ENCODE results near the gene RBMS2. TPM values are rescaled to one million over a fixed set of nuclear protein-coding genes. Genes with fewer than 3 reads are reported as not detected.
"Not testable (repeated sequence)": the region's sequence is repeated elsewhere in the genome, so short reads cannot be mapped to it uniquely, and the experiment has no call there.

Gene RBMS2
- total RNA-seq, 2 experiments from 2014 or later = 3.8 to 4.3 TPM

DNA sequence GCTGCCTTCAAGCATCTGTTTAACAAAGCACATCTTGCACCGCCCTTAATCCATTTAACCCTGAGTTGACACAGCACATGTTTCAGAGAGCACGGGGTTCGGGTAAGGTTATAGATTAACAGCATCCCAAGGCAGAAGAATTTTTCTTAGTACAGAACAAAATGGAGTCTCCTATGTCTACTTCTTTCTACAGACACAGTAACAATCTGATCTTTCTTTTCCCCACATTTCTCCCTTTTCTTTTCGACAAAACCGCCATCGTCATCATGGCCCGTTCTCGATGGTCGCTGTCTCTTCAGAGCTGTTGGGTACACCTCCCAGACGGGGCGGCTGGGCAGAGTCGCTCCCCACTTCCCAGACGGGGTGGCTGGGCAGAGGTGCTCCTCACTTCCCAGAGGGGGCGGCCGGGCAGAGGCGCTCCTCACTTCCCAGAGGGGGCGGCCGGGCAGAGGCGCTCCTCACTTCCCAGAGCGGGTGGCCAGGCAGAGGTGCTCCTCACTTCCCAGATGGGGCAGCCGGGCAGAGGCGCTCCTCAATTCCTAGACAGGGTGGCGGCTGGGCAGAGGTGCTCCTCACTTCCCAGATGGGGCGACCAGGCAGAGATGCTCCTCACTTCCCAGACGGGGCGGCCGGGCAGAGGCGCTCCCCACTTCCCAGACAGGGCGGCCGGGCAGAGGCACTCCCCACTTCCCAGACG is 28.1 kb upstream of the RBMS2 start:
- H3K9me3 Mint-ChIP-seq; H3K27ac Mint-ChIP-seq; POLR2A ChIA-PET; H3K4me3 Mint-ChIP-seq; H3K4me1 Mint-ChIP-seq; CTCF ChIA-PET; DNase-seq; H3K36me3 Mint-ChIP-seq (ENCODE audit: low read depth): not testable (repeated sequence)
- peaks cover 36% of the 10 kb centered on the region for H3K27me3 Mint-ChIP-seq

DNA sequence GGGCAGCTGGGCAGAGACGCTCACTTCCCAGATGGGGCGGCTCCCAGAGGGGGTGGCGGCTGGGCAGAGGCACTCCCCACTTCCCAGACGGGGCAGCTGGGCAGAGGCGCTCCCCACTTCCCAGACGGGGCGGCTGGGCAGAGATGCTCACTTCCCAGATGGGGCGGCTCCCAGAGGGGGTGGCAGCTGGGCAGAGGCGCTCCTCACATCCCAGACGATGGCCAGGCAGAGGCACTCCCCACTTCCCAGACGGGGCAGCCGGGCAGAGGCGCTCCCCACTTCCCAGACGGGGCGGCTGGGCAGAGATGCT is 27.6 kb upstream of the RBMS2 start:
- H3K36me3 Mint-ChIP-seq (ENCODE audit: low read depth); POLR2A ChIA-PET; H3K4me3 Mint-ChIP-seq: not testable (repeated sequence)

DNA sequence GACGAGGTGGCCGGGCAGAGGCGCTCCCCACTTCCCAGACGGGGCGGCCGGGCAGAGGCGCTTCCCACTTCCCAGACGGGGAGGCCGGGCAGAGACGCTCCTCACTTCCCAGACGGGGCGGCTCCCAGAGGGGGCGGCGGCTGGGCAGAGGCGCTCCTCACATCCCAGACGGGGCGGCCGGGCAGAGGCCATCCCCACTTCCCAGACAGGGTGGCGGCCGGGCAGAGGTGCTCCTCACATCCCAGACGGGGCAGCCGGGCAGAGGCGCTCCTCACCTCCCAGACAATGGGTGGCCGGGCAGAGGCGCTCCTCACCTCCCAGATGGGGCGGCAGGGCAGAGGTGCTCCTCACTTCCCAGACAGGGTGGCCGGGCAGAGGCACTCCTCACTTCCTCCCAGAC is 27.1 kb upstream of the RBMS2 start:
- H3K4me1 Mint-ChIP-seq; H3K9me3 Mint-ChIP-seq; H3K4me3 Mint-ChIP-seq; POLR2A ChIA-PET; H3K36me3 Mint-ChIP-seq (ENCODE audit: low read depth); DNase-seq; CTCF ChIA-PET; H3K27ac Mint-ChIP-seq: not testable (repeated sequence)
- H3K27me3 Mint-ChIP-seq = peaks cover 28% of the 10 kb centered on the region

More for the DNA sequence above, 27.6 kb upstream of the RBMS2 start:
- peaks cover 31% of the 10 kb centered on the region for H3K27me3 Mint-ChIP-seq
- H3K27ac Mint-ChIP-seq, DNase-seq, H3K4me1 Mint-ChIP-seq, H3K9me3 Mint-ChIP-seq, CTCF ChIA-PET: not testable (repeated sequence)

DNA sequence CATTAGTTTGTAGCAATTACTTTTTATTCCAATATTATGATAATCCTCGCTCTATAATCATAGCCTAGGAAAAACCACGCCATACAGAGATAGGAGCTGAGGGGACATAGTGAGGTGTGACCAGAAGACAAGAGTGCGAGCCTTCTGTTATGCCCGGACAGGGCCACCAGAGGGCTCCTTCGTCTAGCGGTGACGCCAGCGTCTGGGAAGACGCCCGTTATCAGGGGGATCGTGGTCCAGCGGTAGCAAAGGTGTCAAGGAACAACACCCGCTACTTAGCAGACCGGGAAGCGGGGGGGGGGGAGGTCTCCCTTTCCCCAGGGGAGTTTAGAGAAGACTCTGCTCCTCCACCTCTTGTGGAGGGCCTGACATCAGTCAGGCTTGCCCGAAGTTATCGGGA is 24.9 kb upstream of the RBMS2 start:
- H3K36me3 Mint-ChIP-seq (ENCODE audit: low read depth); POLR2A ChIA-PET; H3K9me3 Mint-ChIP-seq; H3K27ac Mint-ChIP-seq; H3K4me1 Mint-ChIP-seq: not testable (repeated sequence)
- peak; percentile 67 for DNase-seq
- peak overlapping the region; percentile 48 for H3K4me3 Mint-ChIP-seq
- CTCF ChIA-PET = interaction anchor here (0.9 to 1.4 kb wide), 6 partner anchors 9 to 140 kb away, joined by 3 to 5 read pairs (median 4); no protein-coding TSS in a partner anchor
- H3K27me3 Mint-ChIP-seq = peaks cover 12% of the 10 kb centered on the region

DNA sequence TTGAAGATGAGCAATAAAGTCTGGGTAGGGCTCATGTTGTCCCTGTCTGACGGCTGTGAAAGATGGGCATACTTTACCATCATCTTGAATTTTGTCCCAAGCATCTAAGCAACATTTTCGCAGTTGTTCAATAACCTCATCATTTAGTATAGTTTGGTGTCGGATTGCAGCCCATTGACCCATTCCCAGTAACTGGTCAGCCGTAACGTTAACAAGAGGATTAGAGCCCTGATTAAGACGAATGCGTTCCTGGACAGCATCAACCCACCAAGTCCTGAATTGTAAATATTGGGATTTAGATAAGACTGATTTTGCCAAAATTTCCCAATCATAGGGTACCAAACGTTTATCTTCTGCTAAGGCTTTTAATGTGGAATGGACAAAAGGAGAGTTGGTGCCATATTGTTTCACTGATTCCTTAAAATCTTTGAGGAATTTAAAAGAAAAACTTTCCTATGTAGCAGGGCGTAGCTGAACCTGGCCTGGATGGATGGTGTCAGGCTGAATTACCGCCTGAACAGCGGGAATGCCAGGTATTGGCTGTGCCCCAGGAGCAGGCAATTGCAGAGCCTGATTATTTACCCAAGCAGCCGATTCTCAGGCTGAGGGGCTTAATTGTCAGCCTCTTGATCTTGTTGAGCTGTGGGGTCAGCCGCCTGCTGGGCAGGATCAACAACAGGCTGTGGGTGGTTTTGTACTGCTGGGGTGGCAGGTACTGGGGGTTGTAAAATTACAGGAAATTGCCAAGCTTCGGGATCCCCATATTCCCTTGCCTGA is 23.3 kb upstream of the RBMS2 start:
- H3K36me3 Mint-ChIP-seq (ENCODE audit: low read depth); H3K27ac Mint-ChIP-seq; POLR2A ChIA-PET; H3K4me3 Mint-ChIP-seq; H3K9me3 Mint-ChIP-seq; CTCF ChIA-PET; H3K27me3 Mint-ChIP-seq; H3K4me1 Mint-ChIP-seq; DNase-seq: not testable (repeated sequence)

DNA sequence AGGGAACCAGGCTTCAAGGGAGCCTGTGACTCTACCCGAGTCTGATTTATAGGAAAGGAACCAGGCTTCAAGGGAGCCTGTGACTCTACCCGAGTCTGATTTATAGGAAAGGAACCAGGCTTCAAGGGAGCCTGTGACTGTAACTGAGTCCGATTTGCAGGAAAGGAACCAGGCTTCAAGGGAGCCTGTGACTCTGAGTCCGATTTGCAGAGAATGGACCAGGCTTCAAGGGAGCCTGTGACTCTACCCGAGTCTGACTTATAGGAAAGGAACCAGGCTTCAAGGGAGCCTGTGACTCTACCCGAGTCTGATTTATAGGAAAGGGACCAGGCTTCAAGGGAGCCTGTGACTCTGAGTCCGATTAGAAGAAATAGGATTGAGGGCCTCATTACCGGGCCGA is 22.2 kb upstream of the RBMS2 start:
- H3K4me3 Mint-ChIP-seq; POLR2A ChIA-PET; H3K9me3 Mint-ChIP-seq; H3K36me3 Mint-ChIP-seq (ENCODE audit: low read depth); H3K4me1 Mint-ChIP-seq; H3K27ac Mint-ChIP-seq; CTCF ChIA-PET; DNase-seq: not testable (repeated sequence)
- H3K27me3 Mint-ChIP-seq = peaks cover 10% of the 10 kb centered on the region

DNA sequence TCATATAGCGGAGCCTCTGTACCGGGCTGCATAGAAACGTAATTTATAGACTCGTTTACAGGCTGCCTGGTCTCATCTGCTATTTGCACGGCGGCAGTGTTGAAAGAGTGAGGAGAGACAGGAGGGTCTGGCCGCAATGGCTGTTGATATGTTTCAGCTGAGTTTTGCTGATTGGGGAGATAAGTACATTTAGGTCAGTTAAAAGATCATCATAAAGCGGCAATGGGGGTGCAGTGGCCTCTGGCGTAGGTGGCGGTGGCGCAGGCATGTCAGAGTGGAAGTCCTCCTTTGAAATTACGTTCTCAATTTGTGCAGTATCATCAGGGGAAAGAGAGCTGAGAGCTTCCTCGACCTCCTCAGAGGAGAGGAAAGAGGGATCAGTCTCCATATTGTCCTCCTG is 21.7 kb upstream of the RBMS2 start:
- POLR2A ChIA-PET; DNase-seq; H3K36me3 Mint-ChIP-seq (ENCODE audit: low read depth); H3K27ac Mint-ChIP-seq; H3K9me3 Mint-ChIP-seq; H3K4me3 Mint-ChIP-seq; CTCF ChIA-PET; H3K4me1 Mint-ChIP-seq: not testable (repeated sequence)
- peaks cover 10% of the 10 kb centered on the region for H3K27me3 Mint-ChIP-seq

DNA sequence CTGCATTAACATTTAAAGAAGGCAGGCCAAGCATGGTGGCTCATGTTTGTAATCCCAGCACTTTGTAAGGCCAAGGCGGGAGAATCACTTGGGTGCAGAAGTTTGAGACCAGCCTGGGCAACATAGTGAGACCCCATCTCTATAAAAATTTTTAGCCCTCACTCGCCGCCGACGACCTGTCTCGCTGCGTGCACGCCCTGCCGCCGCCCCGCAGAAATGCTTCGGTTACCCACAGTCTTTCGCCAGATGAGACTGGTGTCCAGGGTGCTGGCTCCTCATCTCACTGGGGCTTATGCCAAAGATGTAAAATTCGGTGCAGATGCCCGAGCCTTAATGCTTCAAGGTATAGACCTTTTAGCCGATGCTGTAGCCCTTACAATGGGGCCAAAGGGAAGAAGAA is 10.8 kb upstream of the RBMS2 start:
- Mint-ChIP-seq H3K4me1 (peaks cover 3% of the 10 kb centered on the region), H3K4me3 (no peak overlapping the region), H3K27ac (no peak overlapping the region), H3K36me3 (ENCODE audit: low read depth) (no peaks in the 10 kb centered on the region), H3K27me3 (peaks cover 20% of the 10 kb centered on the region), H3K9me3 (no peaks in the 10 kb centered on the region)
- CTCF ChIA-PET = interaction anchor here (1.6 kb wide), 1 partner anchor 118 kb away, joined by 4 read pairs; no protein-coding TSS in a partner anchor
- POLR2A ChIA-PET = no interaction called here
- no peak for DNase-seq

DNA sequence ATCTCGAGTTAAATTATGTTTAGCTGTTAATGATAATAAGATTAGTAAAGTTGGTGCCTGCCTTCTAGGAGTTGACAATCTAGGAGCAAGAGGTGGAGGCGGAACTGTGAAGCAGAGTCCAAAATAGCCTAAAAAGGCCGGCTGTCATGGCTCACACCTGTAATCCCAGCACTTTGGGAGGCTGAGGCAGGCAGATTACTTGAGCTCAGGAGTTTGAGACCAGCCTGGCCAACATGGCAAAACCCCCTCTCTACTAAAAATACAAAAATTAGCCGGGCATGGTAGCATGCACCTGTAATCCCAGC is 7.7 kb upstream of the RBMS2 start:
- peaks cover 20% of the 10 kb centered on the region for H3K27me3 Mint-ChIP-seq
- H3K4me3 Mint-ChIP-seq; DNase-seq; H3K4me1 Mint-ChIP-seq; H3K9me3 Mint-ChIP-seq; H3K27ac Mint-ChIP-seq; H3K36me3 Mint-ChIP-seq (ENCODE audit: low read depth); POLR2A ChIA-PET: not testable (repeated sequence)
- CTCF ChIA-PET = interaction anchor here (0.7 to 4.0 kb wide), 27 partner anchors 8 to 488 kb away, joined by 3 to 58 read pairs (median 4); partner anchors contain the start of genes RBMS2 and STAT2

DNA sequence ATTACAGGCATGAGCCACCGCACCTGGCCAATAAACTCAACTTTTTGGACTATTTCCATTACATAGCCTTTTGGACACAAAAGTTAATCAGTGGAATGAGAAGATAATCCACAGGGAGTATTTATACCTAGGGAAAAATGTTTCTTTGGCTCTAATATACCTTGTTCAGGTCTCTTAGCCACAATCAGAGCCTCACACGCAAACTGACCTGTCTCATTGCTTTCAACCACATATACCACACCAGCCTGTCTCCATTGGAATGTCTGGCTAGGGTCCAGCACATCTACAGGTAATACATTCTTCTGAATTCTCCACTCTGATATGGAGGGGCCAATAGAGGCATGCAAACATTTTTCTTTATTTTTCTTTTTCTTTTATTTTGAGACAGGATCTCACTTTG is 3.8 kb upstream of the RBMS2 start:
- DNase-seq = no peak
- no peaks in the 10 kb centered on the region for H3K9me3 Mint-ChIP-seq
- POLR2A ChIA-PET = no interaction called here
- peaks cover 25% of the 10 kb centered on the region for H3K4me1 Mint-ChIP-seq
- no peaks in the 10 kb centered on the region for H3K36me3 Mint-ChIP-seq (ENCODE audit: low read depth)
- H3K27ac Mint-ChIP-seq = no peak overlapping the region
- H3K27me3 Mint-ChIP-seq = peaks cover 2% of the 10 kb centered on the region
- CTCF ChIA-PET = interaction anchor here (0.9 to 1.3 kb wide), 3 partner anchors 73 to 119 kb away, joined by 3 to 4 read pairs (median 3); no protein-coding TSS in a partner anchor
- no peak overlapping the region for H3K4me3 Mint-ChIP-seq

DNA sequence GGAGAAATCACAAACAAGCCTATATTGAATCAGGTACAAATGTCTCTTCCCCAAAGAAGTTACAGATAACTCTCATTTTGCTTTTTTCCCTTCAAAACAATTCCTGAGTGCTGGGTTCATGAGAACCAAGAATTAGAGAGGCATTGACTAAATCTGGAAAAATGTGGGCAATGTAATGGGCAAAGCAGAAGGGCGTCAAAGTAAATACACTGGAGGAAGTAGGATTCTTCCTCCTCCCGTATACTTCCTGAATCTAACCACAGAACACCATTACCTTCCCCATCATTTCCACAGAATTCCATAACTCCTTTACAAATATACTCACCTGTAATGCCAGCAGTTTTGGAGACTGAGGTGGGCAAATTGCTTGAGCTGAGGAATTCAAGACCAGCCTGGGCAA is 3.0 kb upstream of the RBMS2 start:
- H3K9me3 Mint-ChIP-seq = no peaks in the 10 kb centered on the region
- peaks cover 27% of the 10 kb centered on the region for H3K4me1 Mint-ChIP-seq
- H3K27ac Mint-ChIP-seq = no peak overlapping the region
- DNase-seq = no peak
- no peaks in the 10 kb centered on the region for H3K36me3 Mint-ChIP-seq (ENCODE audit: low read depth)
- POLR2A ChIA-PET = interaction anchor here (0.5 kb wide), 1 partner anchor 42 kb away, joined by 3 read pairs; no protein-coding TSS in a partner anchor
- no peak overlapping the region for H3K4me3 Mint-ChIP-seq
- CTCF ChIA-PET = no interaction called here
- peaks cover under 1% of the 10 kb centered on the region for H3K27me3 Mint-ChIP-seq

DNA sequence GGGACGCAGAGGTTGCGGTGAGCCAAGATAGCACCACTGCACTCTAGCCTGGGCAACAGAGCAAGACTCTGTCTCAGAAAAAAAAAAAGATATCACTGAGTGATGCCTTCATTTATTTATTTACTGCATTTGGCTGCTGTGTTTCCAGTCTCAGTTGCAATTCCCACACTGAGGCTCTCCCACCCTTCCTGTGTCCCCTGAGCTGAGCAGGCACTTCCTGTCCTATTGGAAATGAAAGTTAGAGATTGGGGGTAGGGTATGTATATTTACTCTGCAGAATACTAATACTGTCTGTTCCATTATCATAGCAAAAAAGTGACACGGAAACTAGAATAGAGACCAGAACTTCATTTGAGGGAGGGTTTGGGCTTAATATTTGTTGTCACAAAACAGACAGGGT is 1.6 kb upstream of the RBMS2 start:
- DNase-seq = no peak
- H3K4me1 Mint-ChIP-seq = peaks cover 25% of the 10 kb centered on the region
- H3K4me3 Mint-ChIP-seq = no peak overlapping the region
- no peaks in the 10 kb centered on the region for H3K27me3 Mint-ChIP-seq
- H3K36me3 Mint-ChIP-seq (ENCODE audit: low read depth) = no peaks in the 10 kb centered on the region
- ChIA-PET POLR2A (no interaction called here), CTCF (interaction anchor here (2.8 kb wide), 1 partner anchor 74 kb away, joined by 11 read pairs; no protein-coding TSS in a partner anchor)
- no peaks in the 10 kb centered on the region for H3K9me3 Mint-ChIP-seq
- no peak overlapping the region for H3K27ac Mint-ChIP-seq

DNA sequence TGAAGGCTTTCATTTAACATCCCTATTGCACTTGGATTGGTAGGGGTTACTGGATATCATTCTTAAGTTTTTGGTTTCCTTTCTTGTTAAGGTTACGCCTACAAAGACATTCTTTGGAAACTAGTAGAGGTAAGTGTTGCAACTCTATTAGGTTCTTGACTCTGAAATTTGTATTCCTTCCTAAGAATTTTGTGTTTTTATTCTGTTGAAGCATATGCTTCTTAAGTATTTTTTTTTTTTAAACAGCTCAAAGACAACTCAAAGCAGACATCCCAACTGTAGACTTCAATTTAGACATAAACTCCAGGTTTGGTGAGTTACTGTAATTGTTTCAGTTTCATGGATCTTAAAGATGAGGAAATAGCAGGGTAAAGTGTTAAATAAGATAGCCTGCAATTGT is 1.1 kb upstream of the RBMS2 start:
- no peak overlapping the region for H3K27ac Mint-ChIP-seq
- peaks cover 25% of the 10 kb centered on the region for H3K4me1 Mint-ChIP-seq
- no peak for DNase-seq
- no peaks in the 10 kb centered on the region for H3K36me3 Mint-ChIP-seq (ENCODE audit: low read depth)
- ChIA-PET POLR2A (no interaction called here), CTCF (interaction anchor here (1.8 to 2.8 kb wide), 3 partner anchors 21 to 74 kb away, joined by 6 to 11 read pairs (median 6); no protein-coding TSS in a partner anchor)
- H3K27me3 Mint-ChIP-seq = no peaks in the 10 kb centered on the region
- no peak overlapping the region for H3K4me3 Mint-ChIP-seq
- H3K9me3 Mint-ChIP-seq = no peaks in the 10 kb centered on the region

DNA sequence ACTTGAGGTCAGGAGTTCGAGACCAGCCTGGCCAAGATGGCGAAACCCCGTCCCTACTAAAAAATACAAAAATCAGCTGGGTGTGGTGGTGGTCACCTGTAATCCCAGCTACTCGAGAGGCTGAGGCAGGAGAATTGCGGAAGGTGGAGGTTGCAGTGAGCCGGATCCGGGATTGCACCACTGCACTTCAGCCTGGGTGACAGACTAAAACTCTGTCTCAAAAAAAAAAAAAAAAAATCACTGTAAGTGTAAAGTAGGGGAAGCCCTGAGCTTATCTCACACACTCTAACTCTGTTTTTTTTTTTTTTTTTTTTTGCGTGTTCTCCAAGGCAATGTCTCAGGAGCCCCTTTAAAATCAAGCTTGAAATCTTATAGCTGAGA is 421 bp upstream of the RBMS2 start:
- CTCF ChIA-PET = interaction anchor here (0.7 to 2.8 kb wide), 9 partner anchors 8 to 255 kb away, joined by 3 to 11 read pairs (median 5); no protein-coding TSS in a partner anchor
- H3K4me3 Mint-ChIP-seq = peak overlapping the region; percentile 56
- H3K27me3 Mint-ChIP-seq = no peaks in the 10 kb centered on the region

More for the DNA sequence above, 421 bp upstream of the RBMS2 start:
- no peaks in the 10 kb centered on the region for H3K36me3 Mint-ChIP-seq (ENCODE audit: low read depth)
- POLR2A ChIA-PET = interaction anchor here (1.0 to 1.9 kb wide), 2 partner anchors 108 to 188 kb away, joined by 3 to 6 read pairs; no protein-coding TSS in a partner anchor
- no peak for DNase-seq
- H3K27ac Mint-ChIP-seq = no peak overlapping the region
- H3K4me1 Mint-ChIP-seq = peaks cover 25% of the 10 kb centered on the region
- H3K9me3 Mint-ChIP-seq = no peaks in the 10 kb centered on the region
